Embryonic facial prominence (tissue), 1 donor: ENCODE measurements around the gene TMEM100.

ENCODE experiments used
- DNase-seq: peaks from one replicate; pipeline ENCODE4 v3.0.0-alpha.2; 2016; ENCODE audit errors: extremely low spot score

The TMEM100 gene

GRCh38 chr17:55717898-55718735 is 4.5 kb downstream of the TMEM100 start:
- no peak for DNase-seq

DNA sequence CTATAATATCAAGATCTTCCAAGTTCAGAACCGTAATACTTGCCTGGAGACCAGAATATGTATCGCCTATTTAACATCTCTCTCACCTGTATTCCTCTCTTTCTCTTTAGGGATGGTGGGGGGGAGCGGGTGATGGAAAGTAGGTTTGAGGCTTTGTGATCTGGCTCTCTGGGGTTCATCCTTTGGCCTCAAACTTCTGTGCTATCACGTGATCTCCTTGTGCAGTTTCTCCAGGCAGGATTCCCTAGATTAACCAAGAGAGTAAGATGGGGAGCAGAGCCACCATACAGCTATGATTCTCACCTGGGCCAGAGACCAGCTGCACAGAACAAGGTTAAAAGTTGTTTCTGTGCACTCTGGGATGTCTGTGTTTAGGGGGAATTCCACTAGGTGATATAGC is 5.2 kb downstream of the TMEM100 start:
- DNase-seq = no peak

DNA sequence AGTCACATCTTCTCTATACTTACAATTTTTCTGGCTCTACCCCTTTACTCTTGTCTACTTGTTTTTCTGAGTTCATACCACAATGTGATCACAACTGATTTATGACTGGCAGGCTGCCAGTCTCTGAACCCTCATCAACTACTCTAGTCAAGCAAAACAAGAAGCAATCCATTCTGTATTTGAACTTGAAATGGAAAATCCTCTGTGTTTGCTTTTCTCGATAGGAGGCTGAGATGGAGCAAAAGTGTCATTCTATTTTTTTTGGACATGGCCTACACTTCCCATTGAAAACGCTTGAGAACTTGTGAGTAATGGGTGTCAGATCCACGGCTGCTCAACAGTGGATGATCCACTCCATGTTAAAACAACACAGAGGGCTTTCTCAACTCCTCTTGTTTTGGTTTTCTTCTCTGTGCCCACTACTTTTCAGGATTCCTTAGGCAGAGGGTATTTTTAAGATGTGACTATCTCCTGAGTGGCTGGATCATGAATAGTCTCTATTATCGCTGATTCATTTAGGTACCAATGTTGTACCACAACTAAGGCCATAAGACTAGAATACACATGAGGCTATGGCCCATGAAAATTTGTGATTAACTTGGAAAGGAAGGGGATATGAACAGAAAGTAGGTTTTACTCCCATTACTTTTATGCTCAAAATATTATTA is 11.7 kb downstream of the TMEM100 start:
- DNase-seq = no peak

GRCh38 chr17:55710410-55710809 is 12.3 kb downstream of the TMEM100 start:
- no peak for DNase-seq

GRCh38 chr17:55709984-55710383 is 12.7 kb downstream of the TMEM100 start:
- DNase-seq = no peak

- DNase-seq = no peak
Observed at GRCh38 chr17:55709440-55709839, 13.2 kb downstream of the TMEM100 start.

DNA sequence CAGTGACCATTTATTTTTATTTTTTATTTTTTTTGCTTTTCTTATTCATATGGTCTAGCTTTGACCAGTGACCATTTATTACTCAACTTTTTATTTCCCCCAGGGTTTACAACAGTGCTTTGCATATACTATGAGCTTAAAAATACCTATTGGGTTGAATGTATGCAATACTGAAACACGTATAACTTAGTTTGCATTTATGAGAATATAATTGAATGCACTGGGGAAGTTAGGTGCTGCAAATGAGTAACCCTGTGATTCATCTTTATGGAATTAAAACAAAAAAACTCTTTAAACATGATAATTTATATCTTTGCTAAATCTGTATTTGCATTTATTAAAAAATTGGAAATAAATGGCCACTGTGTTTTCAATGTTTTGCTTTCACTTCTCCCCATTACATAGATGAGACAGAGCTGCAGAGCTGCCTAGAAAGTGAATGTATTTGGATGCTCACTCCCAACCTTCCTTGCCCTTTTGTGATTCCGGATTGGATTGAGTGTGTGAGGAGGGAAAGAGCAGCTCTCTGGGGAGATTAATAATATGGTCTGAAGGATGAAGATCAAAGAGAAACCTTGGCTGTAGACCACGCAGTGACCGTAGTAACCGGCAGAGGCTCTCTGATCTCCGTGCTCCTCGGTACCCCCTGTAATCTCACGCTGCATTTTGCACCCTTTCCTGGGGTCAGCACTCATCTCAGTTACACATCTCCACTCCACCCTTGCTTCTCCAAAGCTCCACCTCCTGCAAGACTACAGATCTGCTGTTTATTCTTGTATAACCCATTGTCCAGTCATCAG is 14.3 kb downstream of the TMEM100 start:
- no peak for DNase-seq

GRCh38 chr17:55706808-55707773 is 15.6 kb downstream of the TMEM100 start:
- DNase-seq = no peak

GRCh38 chr17:55705847-55706246 is 16.8 kb downstream of the TMEM100 start:
- no peak for DNase-seq

DNA sequence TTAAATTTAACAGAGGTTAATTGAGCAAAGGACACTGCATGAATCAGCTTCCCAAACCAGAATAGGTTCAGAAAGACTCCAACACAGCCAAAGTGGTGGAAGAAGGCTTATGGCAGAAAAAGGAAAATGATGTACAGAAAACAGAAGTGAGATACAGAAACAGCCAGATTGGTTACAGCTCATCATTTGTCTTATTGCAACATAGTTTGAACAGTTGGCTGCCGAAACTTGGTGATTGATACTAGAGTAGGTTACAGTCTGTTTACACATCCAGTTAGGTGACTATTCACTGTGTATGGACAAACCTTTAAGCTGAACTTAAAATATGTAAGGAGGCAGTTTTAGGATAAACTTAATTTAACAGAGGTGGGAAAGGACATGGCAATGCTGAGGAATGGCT is 18.3 kb downstream of the TMEM100 start:
- no peak for DNase-seq

GRCh38 chr17:55702150-55702549 is 20.5 kb downstream of the TMEM100 start:
- no peak for DNase-seq

- DNase-seq = no peak
Observed at GRCh38 chr17:55699181-55699860, 23.3 kb downstream of the TMEM100 start.

GRCh38 chr17:55694286-55694910 is 28.3 kb downstream of the TMEM100 start:
- DNase-seq = no peak

DNA sequence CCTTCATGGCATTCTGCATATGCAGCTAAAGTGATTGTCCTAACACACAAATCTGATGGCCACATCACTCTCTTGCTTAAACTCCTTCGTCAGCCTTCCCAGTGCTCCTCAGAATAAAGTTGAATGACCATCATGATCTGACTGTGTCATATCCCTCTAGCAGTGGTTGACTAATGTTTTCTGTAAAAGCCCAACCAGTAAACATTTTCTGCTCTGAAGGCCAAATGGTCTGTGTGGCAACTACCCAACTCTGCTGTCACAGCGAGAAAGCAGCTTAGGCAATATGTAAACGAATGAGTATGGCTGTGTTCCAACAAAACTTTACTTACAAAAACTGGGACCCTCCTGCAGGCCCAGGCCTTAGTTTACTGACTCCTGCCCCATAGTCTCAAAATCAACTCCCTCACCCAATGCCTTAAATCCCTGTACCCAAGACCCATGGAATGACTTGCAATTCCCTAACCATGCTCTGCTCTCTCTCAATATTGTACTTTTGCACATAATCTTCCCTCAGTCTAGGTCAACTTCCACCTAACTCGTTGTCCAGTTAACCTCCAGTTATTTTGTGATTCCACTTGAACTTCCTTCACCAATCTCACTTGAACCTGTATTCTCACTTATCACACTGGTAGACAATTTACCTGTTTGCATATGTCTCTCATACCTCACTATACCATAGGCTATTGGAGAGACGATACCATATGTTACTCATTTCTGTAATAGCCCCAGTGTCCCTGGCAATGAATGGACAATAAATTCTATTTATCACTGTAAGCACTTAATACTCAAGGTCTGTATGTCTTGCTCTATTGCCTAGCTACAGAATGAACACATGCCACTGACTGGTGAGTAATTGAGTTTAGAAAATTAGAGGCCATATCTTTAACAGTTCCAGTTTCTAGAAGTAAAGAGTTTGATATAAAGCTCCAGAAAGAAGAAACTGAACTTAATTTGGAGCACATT is 29.1 kb downstream of the TMEM100 start:
- DNase-seq = no peak

DNA sequence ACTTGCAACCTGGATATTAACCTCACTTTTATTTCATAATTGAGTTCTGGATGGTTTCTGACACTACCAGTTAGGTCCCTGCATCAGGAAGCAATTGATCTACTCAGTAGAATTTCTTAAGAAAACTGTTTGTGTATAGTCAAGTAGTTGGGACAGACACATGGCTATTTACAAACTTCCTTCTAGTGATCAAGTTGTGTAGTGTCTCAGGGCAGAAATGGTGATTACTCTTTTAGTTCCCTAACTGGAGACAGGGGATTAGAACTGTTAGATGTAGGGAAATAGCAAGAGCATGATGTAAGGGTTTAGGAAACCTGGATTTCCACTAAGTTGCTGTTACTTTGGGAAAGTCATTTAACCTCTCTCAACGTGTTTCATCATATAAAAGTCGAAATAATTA is 30.4 kb downstream of the TMEM100 start:
- DNase-seq = no peak

DNA sequence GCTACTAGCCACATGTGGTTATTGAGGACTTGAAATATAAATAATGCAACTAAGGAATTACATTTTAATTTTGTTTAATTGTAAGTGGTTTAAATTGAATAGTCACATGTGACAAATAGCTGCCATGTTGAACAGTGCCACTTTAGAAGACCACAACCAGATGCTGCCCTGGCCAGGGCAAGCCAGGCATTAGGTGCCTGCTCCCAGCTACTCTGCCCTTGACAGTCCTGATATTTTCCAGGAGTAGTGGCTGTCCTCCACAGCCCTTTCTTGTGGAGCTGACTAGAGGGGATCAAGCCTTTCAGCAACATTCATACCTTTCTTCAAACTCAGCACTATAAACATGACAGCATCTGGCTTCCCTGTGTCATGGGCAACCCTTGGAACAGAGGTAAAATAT is 31.0 kb downstream of the TMEM100 start:
- no peak for DNase-seq

GRCh38 chr17:55690105-55690508 is 32.6 kb downstream of the TMEM100 start:
- DNase-seq = peak; percentile 59

DNA sequence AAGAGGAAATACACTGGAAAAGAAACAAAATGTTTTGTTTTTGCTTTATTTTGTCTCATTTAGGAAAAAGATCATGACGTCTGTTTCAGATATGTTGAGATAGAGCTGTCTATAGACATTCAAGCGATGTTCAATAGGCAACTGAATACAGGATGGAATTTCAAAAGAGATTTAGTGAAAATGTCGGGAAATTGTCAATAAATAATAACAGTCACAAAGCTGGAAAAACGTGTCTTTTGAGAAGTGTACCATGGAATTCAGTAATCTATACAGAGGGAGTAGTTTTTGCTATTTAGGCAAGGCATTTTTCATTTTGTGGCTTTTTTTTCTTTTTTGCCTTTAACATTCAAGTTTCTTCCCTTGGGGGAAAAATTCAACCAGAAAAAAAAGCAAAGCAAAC is 33.0 kb downstream of the TMEM100 start:
- no peak for DNase-seq

DNA sequence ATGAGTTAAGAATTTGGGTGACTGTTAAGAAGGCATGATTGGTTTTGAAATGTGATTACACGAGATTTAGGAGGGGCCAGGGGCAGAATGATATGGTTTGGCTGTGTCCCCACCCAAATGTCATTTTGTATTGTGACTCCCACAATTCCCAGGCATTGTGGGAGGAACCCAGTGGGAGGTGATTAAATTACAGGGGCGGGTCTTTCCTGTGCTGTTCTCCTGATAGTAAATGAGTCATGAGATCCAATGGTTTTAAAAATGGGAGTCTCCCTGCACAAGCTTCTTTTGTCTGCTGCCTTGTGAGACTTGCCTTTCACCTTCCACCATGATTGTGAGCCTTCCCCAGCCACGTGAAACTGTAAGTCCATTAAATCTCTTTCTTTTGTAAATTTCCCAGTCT is 34.6 kb downstream of the TMEM100 start:
- no peak for DNase-seq
